HEK293 (cell line): ENCODE measurements around the gene PPEF1.
A peak's percentile ranks its signal among the peaks of the same experiment; 100 is the strongest.

Experiments used
- CTCF ChIA-PET: fragments of 350-600 bp; formaldehyde crosslinking; extraction: SDS; loops from one replicate; lab custom pipeline; 2021; ENCODE audit warnings: antibody characterized with exemption; lab: Yijun Ruan, JAX
- POLR2A ChIA-PET: fragments of 300-600 bp; formaldehyde crosslinking; extraction: SDS; loops from one replicate; lab custom pipeline; 2020; ENCODE audit warnings: antibody characterized with exemption, inconsistent platforms; lab: Yijun Ruan, JAX
- H3K27ac ChIP-seq: fragments of 200-500 bp; sonication (Bioruptor generic); 2 replicates; pipeline ENCODE4 v1.5.1; 2014; ENCODE audit warnings: low read depth, low read length, control low read depth, inconsistent platforms; ENCODE audit errors: extremely low read depth
- H3K36me3 ChIP-seq, 2 experiments: fragments of 200-500 bp in 1 of 2; sonication (Bioruptor generic) in 1 of 2; 1 replicate in 1 of 2; 2 replicates in 1 of 2; pipeline ENCODE4 v1.5.1; 2014 to 2017; ENCODE audit warnings: inconsistent platforms in 2 of 2, low read length in 2 of 2; ENCODE audit not compliant: control insufficient read depth in 2 of 2, insufficient read depth in 1 of 2
- H3K4me1 ChIP-seq: fragments of 200-500 bp; sonication (Bioruptor generic); 2 replicates; pipeline ENCODE4 v1.5.1; 2014; ENCODE audit warnings: mild to moderate bottlenecking, low read length, inconsistent platforms; ENCODE audit not compliant: control insufficient read depth, insufficient read depth
- H3K4me3 ChIP-seq: 2 replicates; pipeline ENCODE4 v1.5.1; 2011; ENCODE audit warnings: low read depth, mild to moderate bottlenecking, control low read depth, low read length, moderate library complexity
- H3K9me3 ChIP-seq: fragments of 200-500 bp; sonication (Bioruptor generic); 2 replicates; pipeline ENCODE4 v1.5.1; 2014; ENCODE audit warnings: low read depth, low read length, inconsistent platforms; ENCODE audit not compliant: control insufficient read depth, insufficient read depth
- BCL11A ChIP-seq: fragments of 450-650 bp; formaldehyde crosslinking; IDR thresholded peaks from 2 replicates; pipeline ENCODE4 v1.5.1; 2016; ENCODE audit warnings: low read depth, missing biosample characterization, missing genetic modification characterization
- EGR2 ChIP-seq: fragments of 450-650 bp; formaldehyde crosslinking; IDR thresholded peaks from 2 replicates; pipeline ENCODE4 v1.5.1; 2016; ENCODE audit warnings: low read depth, missing biosample characterization, missing genetic modification characterization
- GLIS2 ChIP-seq: fragments of 450-650 bp; formaldehyde crosslinking; IDR thresholded peaks from 2 replicates; pipeline ENCODE4 v1.5.1; 2016; ENCODE audit warnings: missing biosample characterization, missing genetic modification characterization
- HOXD13 ChIP-seq: sonication (generic); formaldehyde crosslinking; IDR thresholded peaks from 2 replicates; pipeline ENCODE4 v1.8.0; 2022; ENCODE audit warnings: missing genetic modification reagents, borderline replicate concordance
- KLF16 ChIP-seq: fragments of 450-650 bp; formaldehyde crosslinking; IDR thresholded peaks from 2 replicates; pipeline ENCODE4 v1.5.1; 2017; ENCODE audit warnings: missing biosample characterization, missing genetic modification characterization
- REPIN1 ChIP-seq: fragments of 450-650 bp; formaldehyde crosslinking; IDR thresholded peaks from 2 replicates; pipeline ENCODE4 v1.5.1; 2017; ENCODE audit warnings: missing biosample characterization, missing genetic modification characterization, low read depth
- SETDB1 ChIP-seq: IDR thresholded peaks from one replicate; pipeline ENCODE4 v1.6.1; 2017; ENCODE audit warnings: mild to moderate bottlenecking, low read length, moderate library complexity, mixed read lengths; ENCODE audit not compliant: insufficient read length
- SP2 ChIP-seq: fragments of 450-650 bp; formaldehyde crosslinking; IDR thresholded peaks from 2 replicates; pipeline ENCODE4 v1.5.1; 2016; ENCODE audit warnings: missing biosample characterization, missing genetic modification characterization
- TRIM28 ChIP-seq: IDR thresholded peaks from 2 replicates; pipeline ENCODE4 v1.6.1; 2011; ENCODE audit warnings: low read length, control low read depth, borderline replicate concordance
- ZBTB44 ChIP-seq: fragments of 450-650 bp; IDR thresholded peaks from 2 replicates; pipeline ENCODE4 v1.5.1; 2018; ENCODE audit warnings: missing biosample characterization, mild to moderate bottlenecking, missing genetic modification characterization
- ZBTB48 ChIP-seq: fragments of 450-650 bp; formaldehyde crosslinking; IDR thresholded peaks from 2 replicates; pipeline ENCODE4 v1.5.1; 2016; ENCODE audit warnings: missing biosample characterization, missing genetic modification characterization
- ZBTB6 ChIP-seq: fragments of 450-650 bp; formaldehyde crosslinking; IDR thresholded peaks from 2 replicates; pipeline ENCODE4 v1.5.1; 2017; ENCODE audit warnings: missing biosample characterization, missing genetic modification characterization
- ZNF114 ChIP-seq: fragments of 450-650 bp; formaldehyde crosslinking; IDR thresholded peaks from 2 replicates; pipeline ENCODE4 v1.5.0; 2017; ENCODE audit warnings: missing biosample characterization, missing genetic modification characterization
- ZNF133 ChIP-seq: fragments of 450-650 bp; formaldehyde crosslinking; IDR thresholded peaks from 2 replicates; pipeline ENCODE4 v1.5.1; 2016; ENCODE audit warnings: missing biosample characterization, missing genetic modification characterization
- ZNF16 ChIP-seq: fragments of 450-650 bp; formaldehyde crosslinking; IDR thresholded peaks from 2 replicates; pipeline ENCODE4 v1.5.1; 2016; ENCODE audit warnings: low read depth, missing biosample characterization, missing genetic modification characterization
- ZNF335 ChIP-seq: fragments of 450-650 bp; formaldehyde crosslinking; conservative IDR thresholded peaks from 2 replicates; pipeline ENCODE4 v1.5.1; 2016; ENCODE audit warnings: missing biosample characterization, missing genetic modification characterization
- ZNF366 ChIP-seq: fragments of 450-650 bp; formaldehyde crosslinking; conservative IDR thresholded peaks from 2 replicates; pipeline ENCODE4 v1.5.1; 2016; ENCODE audit warnings: missing biosample characterization, missing genetic modification characterization
- ZNF513 ChIP-seq: fragments of 450-650 bp; IDR thresholded peaks from 2 replicates; pipeline ENCODE4 v1.5.1; 2018; ENCODE audit warnings: missing biosample characterization, missing genetic modification characterization
- ZNF530 ChIP-seq: fragments of 450-650 bp; formaldehyde crosslinking; IDR thresholded peaks from 2 replicates; pipeline ENCODE4 v1.5.1; 2016; ENCODE audit warnings: low read depth, missing biosample characterization, missing genetic modification characterization
- ZNF544 ChIP-seq: fragments of 450-650 bp; formaldehyde crosslinking; IDR thresholded peaks from 2 replicates; pipeline ENCODE4 v1.5.0; 2017; ENCODE audit warnings: missing biosample characterization, missing genetic modification characterization
- ZNF560 ChIP-seq: fragments of 450-650 bp; formaldehyde crosslinking; IDR thresholded peaks from 2 replicates; pipeline ENCODE4 v1.5.1; 2017; ENCODE audit warnings: missing biosample characterization, missing genetic modification characterization, borderline replicate concordance
- ZNF610 ChIP-seq: fragments of 450-650 bp; formaldehyde crosslinking; IDR thresholded peaks from 2 replicates; pipeline ENCODE4 v1.5.1; 2016; ENCODE audit warnings: missing biosample characterization, missing genetic modification characterization, borderline replicate concordance
- ZNF624 ChIP-seq: fragments of 450-650 bp; formaldehyde crosslinking; IDR thresholded peaks from 2 replicates; pipeline ENCODE4 v1.5.1; 2017; ENCODE audit warnings: missing biosample characterization, missing genetic modification characterization
- ZNF701 ChIP-seq: fragments of 450-650 bp; formaldehyde crosslinking; IDR thresholded peaks from 2 replicates; pipeline ENCODE4 v1.5.1; 2016; ENCODE audit warnings: missing biosample characterization, missing genetic modification characterization
- ZSCAN18 ChIP-seq: fragments of 450-650 bp; formaldehyde crosslinking; IDR thresholded peaks from 2 replicates; pipeline ENCODE4 v1.5.1; 2016; ENCODE audit warnings: missing biosample characterization, missing genetic modification characterization

Gene PPEF1

GRCh38 chrX:18810416-18810815 is 103.0 kb downstream of the PPEF1 start (continued):
- TF ChIP-seq KLF16 (tag by site-specific recombination) (no peak), GLIS2 (tag by site-specific recombination) (no peak), ZNF366 (tag by site-specific recombination) (no peak), ZNF335 (tag by site-specific recombination) (no peak), REPIN1 (no peak), ZNF133 (tag by site-specific recombination) (no peak), ZNF544 (tag by site-specific recombination) (no peak), EGR2 (tag by site-specific recombination) (no peak), ZNF701 (tag by site-specific recombination) (no peak), BCL11A (tag by site-specific recombination) (no peak), ZNF114 (no peak)
- TF ChIP-seq, all 188 proteins: peak for 0

GRCh38 chrX:18825375-18825774 is 117.9 kb downstream of the PPEF1 start:
- H3K4me3 ChIP-seq: no peak overlapping the region
- H3K4me1 ChIP-seq: no peaks in the 10 kb centered on the region; the same call in 1 of the 2 replicates
- TF ChIP-seq HOXD13 (CRISPR knock-in tag) (no peak), ZNF513 (tag by site-specific recombination) (no peak), SP2 (tag by site-specific recombination) (no peak), ZNF610 (tag by site-specific recombination) (no peak)
- ChIA-PET CTCF (no interaction called here), POLR2A (no interaction called here)
- H3K27ac ChIP-seq: no peak overlapping the region
- H3K36me3 ChIP-seq: no peaks in the 10 kb centered on the region
- H3K9me3 ChIP-seq: no peaks in the 10 kb centered on the region

DNA sequence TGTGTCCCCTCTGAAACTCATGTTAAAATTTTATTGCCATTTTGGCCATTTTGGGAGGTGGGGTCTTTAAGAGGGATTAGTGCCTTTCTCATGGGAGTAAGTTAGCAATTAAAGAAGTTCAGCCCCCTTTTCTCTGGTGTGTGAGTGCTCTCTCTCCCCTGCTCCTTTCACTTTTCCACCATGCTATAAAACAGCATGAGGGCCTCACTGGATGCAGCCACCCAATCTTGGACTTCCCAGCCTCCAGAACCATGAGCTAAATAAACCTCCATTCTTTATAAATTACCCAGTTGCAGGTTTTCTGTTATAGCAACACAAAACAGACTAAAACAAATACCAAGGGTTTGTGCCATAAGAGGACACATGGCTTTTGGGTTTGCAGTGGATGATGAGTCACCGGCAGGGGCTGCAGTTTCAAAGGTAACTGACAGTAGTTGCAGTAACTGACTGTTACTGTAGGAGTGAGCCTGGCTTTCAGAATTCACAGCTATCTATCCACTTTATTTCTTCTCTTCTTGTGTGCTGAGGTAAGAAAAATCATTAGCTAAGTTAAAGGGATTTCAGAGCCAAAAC is 121.5 kb downstream of the PPEF1 start:
- ChIA-PET POLR2A (interaction anchor here (0.5 kb wide), 1 partner anchor 84 kb away, joined by 3 read pairs; no protein-coding TSS in a partner anchor), CTCF (no interaction called here)
- no peaks in the 10 kb centered on the region for H3K9me3 ChIP-seq
- H3K4me1 ChIP-seq: no peaks in the 10 kb centered on the region; the same call in 1 of the 2 replicates
- H3K27ac ChIP-seq: no peak overlapping the region
- no peak overlapping the region for H3K4me3 ChIP-seq
- TF ChIP-seq ZNF530 (tag by site-specific recombination): no peak
- TF ChIP-seq ZBTB48: no peak
- TF ChIP-seq ZBTB44 (tag by site-specific recombination): no peak
- TF ChIP-seq BCL11A (tag by site-specific recombination): no peak
- peak; percentile 84 for TF ChIP-seq SETDB1
- no peak for TF ChIP-seq ZSCAN18 (tag by site-specific recombination)
- TF ChIP-seq ZNF560: no peak
- TF ChIP-seq ZNF16 (tag by site-specific recombination): no peak
- TF ChIP-seq TRIM28: peak; percentile 86; the same call in 1 of the 2 replicates
- no peak for TF ChIP-seq KLF16 (tag by site-specific recombination)
- no peak for TF ChIP-seq HOXD13 (CRISPR knock-in tag)
- TF ChIP-seq ZBTB6 (tag by site-specific recombination): no peak
- no peak for TF ChIP-seq ZNF624 (tag by site-specific recombination)
- no peaks in the 10 kb centered on the region for H3K36me3 ChIP-seq
